ENCODE data around the gene TMEM53.

DNA sequence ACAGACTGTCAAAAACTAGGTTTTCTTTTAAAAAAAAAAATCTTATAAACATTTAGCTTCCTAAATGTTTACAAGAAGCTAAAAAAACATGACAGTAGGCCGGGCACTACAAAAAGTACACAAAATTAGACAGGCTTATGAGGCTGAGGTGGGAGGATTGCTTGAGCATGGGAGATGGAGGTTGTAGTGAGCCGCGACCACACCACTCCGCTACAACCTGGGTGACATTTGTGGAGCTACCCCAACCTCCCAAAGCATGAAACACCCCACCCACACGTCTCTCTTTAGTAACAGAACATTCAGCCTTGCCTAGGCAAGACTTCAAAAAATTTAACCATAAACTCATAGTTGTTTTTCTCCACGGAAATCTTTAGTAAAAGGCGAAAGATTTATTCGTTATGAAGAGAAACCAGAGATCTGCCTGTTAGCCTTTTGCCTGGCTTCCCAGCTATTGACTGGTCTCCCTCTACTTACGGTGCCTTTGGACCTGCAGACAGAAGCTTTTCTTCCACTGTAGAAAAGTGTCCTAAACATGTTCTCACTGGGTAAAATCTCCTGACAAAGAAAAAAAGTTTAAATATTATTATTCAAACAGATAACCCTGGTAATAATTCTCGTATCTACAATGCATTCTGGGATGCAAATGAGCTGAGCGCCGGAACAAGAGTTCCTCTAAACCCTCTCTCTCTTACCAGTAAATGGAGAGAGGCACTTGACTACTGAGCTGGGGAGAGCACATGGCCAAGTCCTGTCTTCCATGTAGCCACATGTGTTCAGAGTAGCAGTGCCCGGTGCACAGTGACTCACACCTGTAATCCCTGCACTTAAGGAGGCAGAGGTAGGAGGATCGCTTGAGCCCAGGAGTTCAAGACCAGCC lies 47.4 kb upstream of the TMEM53 start:
- TF ChIP-seq POLR2A (IDR thresholded peaks at IDR 0.05; ENCODE audit: low read depth, low read length): peak; percentile 99
- TF ChIP-seq FOS (IDR thresholded peaks at IDR 0.05; ENCODE audit: borderline replicate concordance, insufficient read depth, low read length): no peak
- no peak for TF ChIP-seq EZH2 (IDR thresholded peaks at IDR 0.05; ENCODE audit: borderline replicate concordance, low read depth, low read length, severe bottlenecking)
- TF ChIP-seq, protein P1, sequence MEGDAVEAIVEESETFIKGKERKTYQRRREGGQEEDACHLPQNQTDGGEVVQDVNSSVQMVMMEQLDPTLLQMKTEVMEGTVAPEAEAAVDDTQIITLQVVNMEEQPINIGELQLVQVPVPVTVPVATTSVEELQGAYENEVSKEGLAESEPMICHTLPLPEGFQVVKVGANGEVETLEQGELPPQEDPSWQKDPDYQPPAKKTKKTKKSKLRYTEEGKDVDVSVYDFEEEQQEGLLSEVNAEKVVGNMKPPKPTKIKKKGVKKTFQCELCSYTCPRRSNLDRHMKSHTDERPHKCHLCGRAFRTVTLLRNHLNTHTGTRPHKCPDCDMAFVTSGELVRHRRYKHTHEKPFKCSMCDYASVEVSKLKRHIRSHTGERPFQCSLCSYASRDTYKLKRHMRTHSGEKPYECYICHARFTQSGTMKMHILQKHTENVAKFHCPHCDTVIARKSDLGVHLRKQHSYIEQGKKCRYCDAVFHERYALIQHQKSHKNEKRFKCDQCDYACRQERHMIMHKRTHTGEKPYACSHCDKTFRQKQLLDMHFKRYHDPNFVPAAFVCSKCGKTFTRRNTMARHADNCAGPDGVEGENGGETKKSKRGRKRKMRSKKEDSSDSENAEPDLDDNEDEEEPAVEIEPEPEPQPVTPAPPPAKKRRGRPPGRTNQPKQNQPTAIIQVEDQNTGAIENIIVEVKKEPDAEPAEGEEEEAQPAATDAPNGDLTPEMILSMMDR (IDR thresholded peaks at IDR 0.05; ENCODE audit: extremely low read depth in 1 of 2, insufficient read depth in 1 of 2, low read depth in 1 of 2, low read length in 2 of 2): no peak
- TF ChIP-seq POLR2AphosphoS5 (IDR thresholded peaks at IDR 0.05; ENCODE audit: insufficient read depth, low read depth, low read length): peak; percentile 99
- TF ChIP-seq GATA2 (IDR thresholded peaks at IDR 0.05; ENCODE audit: insufficient read depth, insufficient read length, low read depth, low read length): no peak

Data from endothelial cell of umbilical vein (primary cell).